H1 (cell line): ENCODE measurements around the gene DPP10. TPM values are rescaled to one million over a fixed set of nuclear protein-coding genes. Genes with fewer than 3 reads are reported as not detected.

Experiments used
- CTCF ChIA-PET: fragments of 300-600 bp; sonication (Branson Sonifier 250); formaldehyde crosslinking; loops from one replicate; lab custom pipeline; 2021; ENCODE audit not compliant: partially characterized antibody; lab: Charles Lee
- POLR2A ChIA-PET: fragments of 300-600 bp; sonication (Branson Sonifier 250); formaldehyde crosslinking; loops from one replicate; lab custom pipeline; 2021; ENCODE audit warnings: inconsistent platforms; ENCODE audit not compliant: partially characterized antibody; lab: Charles Lee
- DNase-seq, 2 experiments: peaks; one replicate each; pipeline versions ENCODE4 v3.0.0 to v3.0.0-alpha.2; 2010 to 2022; ENCODE audit warnings: low spot score in 2 of 2, low read depth in 1 of 2, mixed read lengths in 1 of 2
- FAIRE-seq: peaks from 2 replicates; lab custom pipeline; 2011; peaks lifted over from hg19 to GRCh38; lab: Jason Lieb, UNC
- H2AFZ ChIP-seq: 2 replicates; pipeline ENCODE4 v1.8.1; 2012; ENCODE audit warnings: low read length, inconsistent platforms
- H2AK5ac ChIP-seq: 2 replicates; pipeline ENCODE4 v1.6.1; 2013; ENCODE audit warnings: low read depth, low read length
- H2BK120ac ChIP-seq: replicated peaks from 2 replicates; pipeline ENCODE3; 2013; ENCODE audit warnings: low read depth, low read length, inconsistent platforms
- H2BK12ac ChIP-seq: 2 replicates; pipeline ENCODE4 v1.6.1; 2013; ENCODE audit warnings: low read depth, low read length
- H2BK15ac ChIP-seq: 2 replicates; pipeline ENCODE4 v1.6.1; 2013; ENCODE audit warnings: low read length
- H2BK20ac ChIP-seq: 2 replicates; pipeline ENCODE4 v1.6.1; 2013; ENCODE audit warnings: low read length
- H2BK5ac ChIP-seq: 2 replicates; pipeline ENCODE4 v1.6.1; 2013; ENCODE audit warnings: low read depth, low read length
- H3K14ac ChIP-seq: 2 replicates; pipeline ENCODE4 v1.6.1; 2013; ENCODE audit warnings: inconsistent platforms; ENCODE audit not compliant: insufficient read length
- H3K18ac ChIP-seq: 2 replicates; pipeline ENCODE4 v1.6.1; 2013; ENCODE audit warnings: low read length; ENCODE audit errors: extremely low read depth
- H3K23ac ChIP-seq: 2 replicates; pipeline ENCODE4 v1.6.1; 2013; ENCODE audit warnings: inconsistent platforms; ENCODE audit not compliant: insufficient read length
- H3K23me2 ChIP-seq: 2 replicates; pipeline ENCODE4 v1.6.1; 2013; ENCODE audit warnings: low read depth, low read length
- H3K27ac ChIP-seq: 2 replicates; pipeline ENCODE4 v1.6.1; 2011; ENCODE audit warnings: low read depth, low read length, inconsistent platforms
- H3K27me3 ChIP-seq, 4 experiments: replicated peaks in 1 of 4; 1 replicate in 1 of 4; 2 replicates in 3 of 4; pipeline versions ENCODE4 v1.6.1 to v1.8.1; 2011 to 2013; ENCODE audit warnings: low read length in 3 of 4, mild to moderate bottlenecking in 3 of 4, inconsistent platforms in 2 of 4, mixed read lengths in 2 of 4, moderate library complexity in 1 of 4; ENCODE audit not compliant: control insufficient read depth in 3 of 4, insufficient read depth in 3 of 4; ENCODE audit errors: extremely low read depth in 1 of 4
- H3K36me3 ChIP-seq, 4 experiments: 2 replicates each; pipeline versions ENCODE4 v1.6.1 to v1.8.1; 2011 to 2013; ENCODE audit warnings: mild to moderate bottlenecking in 4 of 4, low read length in 3 of 4, moderate library complexity in 2 of 4, control low read depth in 1 of 4, inconsistent platforms in 1 of 4; ENCODE audit not compliant: insufficient read depth in 4 of 4, control insufficient read depth in 2 of 4
- H3K4ac ChIP-seq: replicated peaks from 2 replicates; pipeline ENCODE3; 2013; ENCODE audit warnings: low read length, low read depth, mixed read lengths, inconsistent platforms; ENCODE audit not compliant: insufficient read length
- H3K4me1 ChIP-seq, 4 experiments: replicated peaks in 1 of 4; 1 replicate in 1 of 4; 2 replicates in 3 of 4; pipeline versions ENCODE4 v1.6.1 to v1.8.1; 2011 to 2013; ENCODE audit warnings: low read length in 3 of 4, inconsistent platforms in 2 of 4, mixed read lengths in 1 of 4; ENCODE audit not compliant: insufficient read depth in 4 of 4, control insufficient read depth in 3 of 4
- H3K4me2 ChIP-seq, 2 experiments: 2 replicates each; pipeline versions ENCODE4 v1.6.1 to v1.8.1; 2011 to 2013; ENCODE audit warnings: low read depth in 2 of 2, low read length in 2 of 2, control low read depth in 1 of 2, inconsistent platforms in 1 of 2, mild to moderate bottlenecking in 1 of 2; ENCODE audit not compliant: insufficient read depth in 1 of 2
- H3K4me3 ChIP-seq, 4 experiments: fragments of 200-600, 300-600 bp in 1 of 4; sonication (generic), shearing (Covaris generic), sonication (Bioruptor Twin) in 1 of 4; 2 replicates each; pipeline versions ENCODE4 v1.5.1 to v1.8.1; 2011 to 2016; ENCODE audit warnings: low read length in 4 of 4, low read depth in 3 of 4, control low read depth in 2 of 4, inconsistent platforms in 2 of 4, mild to moderate bottlenecking in 2 of 4, mixed read lengths in 1 of 4, moderate library complexity in 1 of 4; ENCODE audit not compliant: insufficient read depth in 2 of 4; ENCODE audit errors: extremely low read depth in 1 of 4
- H3K56ac ChIP-seq: replicated peaks from 2 replicates; pipeline ENCODE3; 2013; ENCODE audit warnings: low read depth, mild to moderate bottlenecking, mixed read lengths, low read length, inconsistent platforms; ENCODE audit not compliant: insufficient read length
- H3K79me1 ChIP-seq: 2 replicates; pipeline ENCODE4 v1.6.1; 2013; ENCODE audit warnings: low read depth, low read length, control low read depth
- H3K79me2 ChIP-seq, 2 experiments: 2 replicates each; pipeline versions ENCODE4 v1.6.1 to v1.8.1; 2012 to 2013; ENCODE audit warnings: low read length in 2 of 2, mild to moderate bottlenecking in 2 of 2, inconsistent platforms in 1 of 2; ENCODE audit not compliant: insufficient read depth in 2 of 2, control insufficient read depth in 1 of 2
- H3K9ac ChIP-seq, 4 experiments: replicated peaks in 1 of 4; 1 replicate in 1 of 4; 2 replicates in 3 of 4; pipeline versions ENCODE4 v1.6.1 to v1.8.1; 2011 to 2013; ENCODE audit warnings: low read depth in 3 of 4, low read length in 3 of 4, control low read depth in 2 of 4, mild to moderate bottlenecking in 2 of 4, moderate library complexity in 2 of 4, inconsistent platforms in 1 of 4; ENCODE audit errors: extremely low read depth in 1 of 4
- H3K9me3 ChIP-seq, 2 experiments: 2 replicates each; pipeline versions ENCODE4 v1.6.1 to v1.8.1; 2012 to 2013; ENCODE audit warnings: mild to moderate bottlenecking in 2 of 2, moderate library complexity in 2 of 2, control low read depth in 1 of 2, inconsistent platforms in 1 of 2, low read depth in 1 of 2, low read length in 1 of 2, mixed read lengths in 1 of 2; ENCODE audit not compliant: insufficient read depth in 2 of 2
- H4K20me1 ChIP-seq, 2 experiments: replicated peaks in 1 of 2; 2 replicates each; pipeline versions ENCODE3 to v1.8.1; 2011 to 2013; ENCODE audit warnings: inconsistent platforms in 2 of 2, low read length in 2 of 2, mild to moderate bottlenecking in 1 of 2; ENCODE audit not compliant: insufficient read depth in 2 of 2, control insufficient read depth in 1 of 2
- H4K5ac ChIP-seq: 2 replicates; pipeline ENCODE4 v1.6.1; 2013; ENCODE audit warnings: low read length, low read depth, mixed read lengths, inconsistent platforms; ENCODE audit not compliant: insufficient read length
- H4K8ac ChIP-seq: 2 replicates; pipeline ENCODE4 v1.8.0; 2013; ENCODE audit warnings: mild to moderate bottlenecking, moderate library complexity, low read length, inconsistent platforms; ENCODE audit not compliant: insufficient read depth; ENCODE audit errors: extremely low read depth
- H4K91ac ChIP-seq: replicated peaks from 2 replicates; pipeline ENCODE3; 2013; ENCODE audit warnings: low read length, mixed read lengths, inconsistent platforms; ENCODE audit not compliant: insufficient read length
- CEBPB ChIP-seq: IDR thresholded peaks from 2 replicates; pipeline ENCODE4 v1.6.1; 2012; ENCODE audit warnings: low read depth, low read length
- EP300 ChIP-seq, 2 experiments: IDR thresholded peaks; 1 replicate in 1 of 2; 2 replicates in 1 of 2; pipeline ENCODE4 v1.6.1; 2011 to 2012; ENCODE audit warnings: low read depth in 2 of 2, low read length in 2 of 2, mild to moderate bottlenecking in 2 of 2, borderline replicate concordance in 1 of 2, inconsistent platforms in 1 of 2, moderate library complexity in 1 of 2
- WGBS, 2 experiments: shearing (Covaris generic) in 1 of 2; methylation state at CpG; one replicate each; pipeline versions ENCODE4 v1.1.6 to v1.1.7; 2013 to 2015; ENCODE audit warnings: low lambda C conversion rate in 2 of 2, mixed read lengths in 2 of 2, inconsistent platforms in 1 of 2, low coverage in 1 of 2, missing lambda C conversion rate in 1 of 2; ENCODE audit not compliant: insufficient replicate concordance in 2 of 2, insufficient coverage in 1 of 2, insufficient read length in 1 of 2; ENCODE audit errors: extremely low coverage in 1 of 2, missing lambda C conversion rate in 1 of 2; 5-methylcytosine and 5-hydroxymethylcytosine counted together
- polyA plus RNA-seq, 7 experiments: library from polyadenylated mRNA; depleted of rRNA in 3 of 7; stranded (reverse) in 5 of 7; unstranded in 2 of 7; fragments of >200 nt in 5 of 7; fragments of 200-250 nt in 2 of 7; gene quantifications; 1 replicate in 5 of 7; 2 replicates in 1 of 7; 4 replicates in 1 of 7; pipeline versions ENCODE4 v1.2.1 to v1.2.3, GENCODE V29; 2011 to 2013; ENCODE audit warnings: missing spikeins in 2 of 7, mixed read lengths in 2 of 7
- total RNA-seq: library from RNA; stranded (reverse); fragmentation: NEBNext Ultra II Directional; extraction: Animal tissue kit (Norgen Biotek cat#: 25700); gene quantifications from 2 replicates; pipeline ENCODE4 v1.2.1, GENCODE V29; 2021

The DPP10 gene
- total and polyA plus RNA-seq, 2 of the 8 experiments (the other 6 are each of a cell fraction or from before 2014, with no cell fraction given), result 3.3 to 7.2 TPM

- H3K27me3 ChIP-seq, result no peaks in the 10 kb centered on the region
- H2AFZ ChIP-seq, result no peak overlapping the region
- no peak for DNase-seq
- H2BK5ac ChIP-seq, result no peak overlapping the region
- H3K56ac ChIP-seq, result no peak overlapping the region
- H3K4ac ChIP-seq, result no peak overlapping the region
- CTCF ChIA-PET, result no interaction called here
- no peak overlapping the region for H2BK12ac ChIP-seq
- H3K4me3 ChIP-seq, result no peak overlapping the region
- H3K23me2 ChIP-seq, result no peaks in the 10 kb centered on the region
- no peak overlapping the region for H3K23ac ChIP-seq
- no peaks in the 10 kb centered on the region for H4K20me1 ChIP-seq
- H2BK15ac ChIP-seq, result no peak overlapping the region
- TF ChIP-seq CEBPB, result peak; percentile 82
- no peak for TF ChIP-seq EP300 (IDR thresholded peaks at IDR 0.05; ENCODE audit: borderline replicate concordance in 1 of 2, low read depth in 2 of 2, low read length in 2 of 2)
- 94% methylated on average over 3 of the region's 3 CpGs; no CpG with 5 or more reads in 1 of the 2 experiments for WGBS, 2 experiments
- no peaks in the 10 kb centered on the region for H3K36me3 ChIP-seq
- H3K4me1 ChIP-seq, result no peaks in the 10 kb centered on the region
- no peaks in the 10 kb centered on the region for H3K79me1 ChIP-seq
- H3K14ac ChIP-seq, result no peak overlapping the region
- no peaks in the 10 kb centered on the region for H3K9me3 ChIP-seq
- no peak overlapping the region for H3K4me2 ChIP-seq
- H3K79me2 ChIP-seq, result no peaks in the 10 kb centered on the region
- no peak overlapping the region for H4K8ac ChIP-seq
- H4K5ac ChIP-seq, result no peak overlapping the region
- no peak overlapping the region for H2BK120ac ChIP-seq
- no peak overlapping the region for H3K9ac ChIP-seq
- H3K18ac ChIP-seq, result no peak overlapping the region
- no peak overlapping the region for H4K91ac ChIP-seq
- POLR2A ChIA-PET, result interaction anchor here (1.1 kb wide), 1 partner anchor 11 kb away, joined by 3 read pairs; no protein-coding TSS in a partner anchor
- no peak overlapping the region for H2AK5ac ChIP-seq
- no peak overlapping the region for H2BK20ac ChIP-seq
- FAIRE-seq, result no peak
- H3K27ac ChIP-seq, result no peak overlapping the region
Measured at GRCh38 chr2:115610888-115611287, 1168.4 kb downstream of the DPP10 start.
